COR-L47 (cell line): Measurements from ENCODE around the gene DSE.

Experiments used
- DNase-seq: peaks from one replicate; lab custom pipeline; 2025; lab: John Stamatoyannopoulos, UW

The DSE gene

GRCh38 chr6:116413357-116413756 is 42.6 kb downstream of the DSE start:
- no peak for DNase-seq

GRCh38 chr6:116417661-116418060 is 46.9 kb downstream of the DSE start:
- no peak for DNase-seq

DNA sequence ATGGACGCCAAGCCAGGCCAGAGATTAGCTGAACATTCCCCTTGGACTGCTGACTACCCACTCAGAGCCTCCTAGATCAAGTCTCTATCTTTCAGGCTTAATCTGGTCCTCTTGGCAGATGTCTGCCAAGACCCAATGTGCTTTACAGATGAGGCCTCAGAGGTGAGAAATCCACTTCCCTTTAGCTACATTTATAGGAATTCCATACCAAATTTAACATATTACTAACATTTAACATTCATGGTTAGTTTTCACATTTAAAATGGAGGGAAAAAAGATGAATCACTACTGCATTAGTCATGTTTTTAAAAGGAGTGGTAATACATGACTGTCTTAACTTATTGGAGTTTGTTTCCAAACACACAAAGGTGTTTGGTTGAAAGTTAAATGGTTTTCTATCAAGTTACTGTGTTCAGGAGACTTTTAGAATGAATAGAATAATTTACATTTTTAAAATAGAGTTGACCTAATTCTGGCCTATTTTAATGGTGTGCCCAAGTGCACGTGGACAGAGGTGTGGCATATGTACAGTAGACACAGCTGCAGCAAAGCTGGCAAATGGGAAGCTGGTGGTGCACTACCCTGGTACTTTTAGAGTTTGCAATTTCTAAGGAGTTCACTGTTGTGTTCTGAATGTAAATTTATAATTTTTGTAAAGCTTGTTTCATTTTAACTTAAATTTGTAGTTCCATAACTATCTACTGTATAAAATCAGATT is 48.5 kb downstream of the DSE start:
- DNase-seq: no peak

- no peak for DNase-seq
Observed at GRCh38 chr6:116420341-116420740, 49.6 kb downstream of the DSE start.

GRCh38 chr6:116422238-116422637 is 51.5 kb downstream of the DSE start:
- DNase-seq: no peak

DNA sequence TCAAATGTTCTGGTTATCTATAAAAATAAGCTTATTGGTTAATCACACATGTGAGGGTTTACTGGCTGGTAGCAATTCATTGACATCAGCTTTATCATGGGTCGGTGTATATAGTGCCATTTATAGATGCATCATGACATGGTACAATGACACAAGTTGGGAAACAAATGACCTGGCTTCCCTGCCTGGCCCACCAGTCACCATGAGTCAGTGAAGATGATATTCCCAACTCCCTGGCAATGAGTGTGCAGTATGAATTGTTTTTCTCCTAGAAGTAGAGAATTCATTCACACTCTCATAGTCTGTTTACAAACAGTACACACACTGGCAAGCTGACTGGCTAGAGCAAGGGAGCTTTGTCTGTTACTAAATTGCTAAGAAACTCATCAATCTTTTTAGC is 53.3 kb downstream of the DSE start:
- no peak for DNase-seq

DNA sequence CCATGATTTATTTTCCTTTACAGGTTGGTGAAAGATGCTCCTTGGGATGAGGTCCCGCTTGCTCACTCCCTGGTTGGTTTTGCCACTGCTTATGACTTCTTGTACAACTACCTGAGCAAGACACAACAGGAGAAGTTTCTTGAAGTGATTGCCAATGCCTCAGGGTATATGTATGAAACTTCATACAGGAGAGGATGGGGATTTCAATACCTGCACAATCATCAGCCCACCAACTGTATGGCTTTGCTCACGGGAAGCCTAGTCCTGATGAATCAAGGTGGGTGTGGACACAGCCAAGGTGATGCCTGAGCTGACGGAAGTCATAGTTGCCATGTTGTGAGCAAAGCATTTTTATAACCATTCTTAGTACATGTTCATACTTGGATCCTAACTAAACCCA is 55.8 kb downstream of the DSE start:
- no peak for DNase-seq

DNA sequence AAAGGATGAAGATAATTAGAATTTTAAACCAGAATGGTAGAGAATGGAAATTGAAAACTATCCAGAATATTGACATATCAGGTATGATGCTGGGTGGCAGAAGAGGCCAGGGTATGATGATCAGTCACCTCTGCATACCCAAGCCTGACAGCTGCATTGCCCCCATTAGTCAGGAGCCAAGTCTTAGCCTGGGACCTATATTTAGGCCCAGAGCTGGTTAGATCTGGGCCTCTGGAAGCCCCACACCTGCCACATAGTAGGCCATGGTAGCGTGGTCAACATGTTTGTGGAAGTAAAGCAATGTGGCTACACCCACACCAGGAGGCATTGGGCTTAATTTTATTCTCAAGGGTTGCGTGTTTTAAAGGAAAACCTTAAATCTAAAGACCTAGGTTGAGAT is 58.4 kb downstream of the DSE start:
- DNase-seq: no peak

DNA sequence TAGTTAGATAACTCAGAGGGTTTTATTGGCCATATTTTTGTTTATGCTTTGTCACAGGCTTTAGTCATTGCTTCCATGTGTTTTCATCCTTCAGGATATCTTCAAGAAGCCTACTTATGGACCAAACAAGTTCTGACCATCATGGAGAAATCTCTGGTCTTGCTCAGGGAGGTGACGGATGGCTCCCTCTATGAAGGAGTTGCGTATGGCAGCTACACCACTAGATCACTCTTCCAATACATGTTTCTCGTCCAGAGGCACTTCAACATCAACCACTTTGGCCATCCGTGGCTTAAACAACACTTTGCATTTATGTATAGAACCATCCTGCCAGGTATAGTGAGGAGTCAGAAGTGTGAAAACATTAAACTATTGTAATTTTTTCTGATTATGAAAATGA is 60.1 kb downstream of the DSE start:
- DNase-seq: no peak

DNA sequence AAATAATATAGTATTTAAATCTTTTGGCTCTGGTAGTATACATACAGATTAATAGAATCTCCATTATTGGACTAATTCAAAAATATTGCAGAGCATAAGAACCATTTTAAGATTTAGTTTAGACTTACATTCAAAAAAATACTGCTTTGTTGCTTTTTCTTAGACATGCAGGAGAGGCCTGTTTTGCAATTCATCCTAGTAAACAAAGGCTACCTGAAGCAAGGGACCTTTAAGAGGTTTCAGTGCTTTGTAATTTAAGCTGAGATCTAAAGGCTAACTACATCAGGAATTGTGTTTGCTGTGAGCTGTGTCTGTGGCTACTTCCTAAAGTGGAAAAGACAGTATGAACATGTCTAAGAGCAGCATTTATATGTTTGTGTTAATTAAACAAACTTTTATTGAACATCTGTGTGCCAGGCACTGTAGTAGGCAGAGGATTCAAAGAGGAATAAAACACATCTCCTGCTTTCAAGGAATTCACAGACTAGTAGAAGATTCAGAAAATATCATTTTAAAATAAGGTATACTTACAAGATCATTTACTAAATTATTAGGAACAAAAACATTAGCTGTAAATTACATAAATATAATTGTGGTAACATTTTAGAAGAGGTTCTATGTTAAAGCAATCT is 61.3 kb downstream of the DSE start:
- no peak for DNase-seq

DNA sequence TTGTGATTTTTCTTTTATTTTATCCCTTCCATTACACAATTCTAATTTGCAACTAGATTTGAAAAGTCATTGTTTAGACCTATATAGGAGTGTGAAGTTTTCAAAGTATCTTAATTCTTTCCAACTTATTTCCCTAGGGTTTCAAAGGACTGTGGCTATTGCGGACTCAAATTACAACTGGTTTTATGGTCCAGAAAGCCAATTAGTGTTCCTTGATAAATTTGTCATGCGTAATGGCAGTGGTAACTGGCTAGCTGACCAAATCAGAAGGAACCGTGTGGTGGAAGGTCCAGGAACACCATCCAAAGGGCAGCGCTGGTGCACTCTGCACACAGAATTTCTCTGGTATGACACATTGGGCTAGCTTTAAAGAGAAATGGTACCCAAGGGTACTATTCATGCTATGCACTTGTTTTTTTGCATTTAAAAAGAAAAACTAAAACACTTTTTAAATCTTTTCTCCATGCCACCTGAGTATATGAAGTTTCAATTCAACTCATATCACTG is 62.5 kb downstream of the DSE start:
- DNase-seq: no peak

DNA sequence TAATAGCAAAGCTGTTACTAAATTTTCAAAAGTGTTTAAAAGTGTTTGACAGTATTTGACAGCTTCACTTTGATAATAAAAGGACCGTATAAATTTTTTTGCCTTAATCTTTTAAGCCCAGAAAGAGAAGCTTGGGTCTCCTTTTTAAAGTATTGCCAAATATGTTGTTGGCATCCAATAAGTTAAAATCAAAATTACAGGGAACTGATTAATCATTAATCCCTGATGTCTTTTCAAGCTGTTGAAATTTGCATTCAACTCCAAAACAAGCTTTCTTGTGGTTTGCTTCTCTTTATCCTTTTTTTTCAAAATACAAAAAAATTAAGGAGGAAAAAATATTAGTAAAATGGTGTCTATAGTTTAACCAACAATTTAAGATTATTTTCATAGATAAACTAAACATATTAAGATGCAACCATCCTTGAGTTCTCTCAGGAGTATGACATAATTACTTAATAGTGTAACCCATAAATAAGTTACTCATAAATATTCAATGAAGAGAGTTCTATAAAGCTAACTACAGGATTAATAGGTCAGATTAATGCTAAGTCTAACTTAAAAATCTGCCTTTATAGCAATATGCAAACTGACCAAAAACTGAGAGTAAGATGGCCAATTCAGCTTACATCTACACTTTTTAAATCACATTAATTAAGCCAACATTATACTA is 63.4 kb downstream of the DSE start:
- DNase-seq: no peak

GRCh38 chr6:116436586-116436985 is 65.8 kb downstream of the DSE start:
- DNase-seq: no peak

GRCh38 chr6:116437656-116438055 is 66.9 kb downstream of the DSE start:
- no peak for DNase-seq

DNA sequence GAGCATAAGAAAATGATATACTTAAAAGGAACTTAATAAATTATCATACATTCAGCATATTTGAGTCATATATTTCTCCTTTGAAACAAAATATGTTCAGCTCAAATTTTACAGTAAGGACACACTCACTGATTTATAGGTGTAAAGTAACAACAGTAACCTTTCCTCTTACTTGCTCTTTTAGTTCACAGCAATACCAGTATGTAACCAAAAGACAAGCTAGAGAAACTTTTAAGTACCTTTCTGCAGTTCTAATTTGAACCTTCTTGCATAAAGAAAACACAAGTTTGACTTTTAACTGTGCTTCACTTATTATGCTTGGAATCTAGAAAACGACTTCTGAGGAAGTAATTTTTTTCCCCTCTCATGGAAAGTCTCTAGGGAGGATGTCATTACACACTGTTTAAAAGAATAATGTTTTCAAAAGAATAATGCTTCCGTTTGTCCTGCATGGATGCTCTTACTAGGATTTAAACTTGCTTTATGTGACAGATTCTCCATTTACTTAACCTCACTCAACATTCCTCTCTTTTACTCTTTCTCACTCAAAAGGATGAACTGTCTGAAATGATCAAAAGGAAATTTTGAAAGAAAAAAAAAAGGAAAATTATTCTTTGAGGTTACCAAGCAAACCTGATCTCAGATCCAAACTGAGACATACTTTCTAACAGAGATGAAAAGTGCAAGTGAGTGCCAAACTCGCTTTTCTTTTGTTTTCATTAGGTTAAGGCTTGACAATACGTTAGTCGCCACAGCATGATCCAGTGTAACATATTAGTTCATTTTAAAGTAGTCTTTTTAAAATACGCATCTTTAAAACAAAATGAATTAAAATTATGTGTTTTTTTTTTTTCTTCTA is 68.1 kb downstream of the DSE start:
- no peak for DNase-seq

- no peak for DNase-seq
Observed at GRCh38 chr6:116439522-116440051, 68.8 kb downstream of the DSE start.

- DNase-seq: no peak
Observed at GRCh38 chr6:116443105-116443504, 72.4 kb downstream of the DSE start.

- DNase-seq: no peak
Observed at GRCh38 chr6:116444092-116444491, 73.3 kb downstream of the DSE start.

GRCh38 chr6:116444575-116444974 is 73.8 kb downstream of the DSE start:
- DNase-seq: no peak

GRCh38 chr6:116445102-116445501 is 74.4 kb downstream of the DSE start:
- no peak for DNase-seq

GRCh38 chr6:116446399-116446798 is 75.7 kb downstream of the DSE start:
- DNase-seq: no peak

DNA sequence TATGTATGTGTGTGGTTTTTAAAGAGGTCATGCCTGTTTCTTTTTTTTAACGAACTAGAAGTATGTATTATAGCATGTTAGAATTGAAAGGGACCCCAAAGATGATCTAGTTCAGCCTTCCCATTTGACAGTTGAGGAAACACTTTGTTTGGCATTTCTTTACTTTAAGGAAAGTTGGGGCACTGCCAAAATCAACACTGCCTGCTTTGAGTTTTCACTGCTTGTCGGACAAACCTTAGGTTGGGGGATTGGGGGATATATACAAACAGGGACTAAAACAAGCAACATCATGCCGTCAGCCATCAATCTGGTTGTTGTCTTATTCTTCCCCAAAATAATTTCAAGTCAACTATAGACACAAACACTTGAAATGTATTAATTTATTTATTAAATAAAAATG is 76.3 kb downstream of the DSE start:
- DNase-seq: no peak
